ENCODE measurements around the gene EFCAB5. TPM values are rescaled to one million over a fixed set of nuclear protein-coding genes. Genes with fewer than 3 reads are reported as not detected.

Gene EFCAB5
- total RNA-seq, 1 donor from 2014 or later, result 0.71 TPM

- Histone ChIP-seq H3K9me3 (ENCODE audit: low read depth) (no peaks in the 10 kb centered on the region), H3K9ac (no peak overlapping the region), H2AFZ (replicated peaks) (peak overlapping the region; percentile 85), H3F3A (ENCODE audit: low read depth) (peaks cover 10% of the 10 kb centered on the region), H3K4me1 (no peaks in the 10 kb centered on the region), H3K27me3 (no peaks in the 10 kb centered on the region), H3K4me2 (peak overlapping the region; percentile 79), H3K4me3 (peak overlapping the region; percentile 48), H3K36me3 (no peaks in the 10 kb centered on the region), H3K79me2 (ENCODE audit: low read depth) (no peaks in the 10 kb centered on the region), H4K20me1 (ENCODE audit: low read depth) (no peaks in the 10 kb centered on the region), H3K27ac (no peak overlapping the region)
- H3K4me3 Mint-ChIP-seq, result peak overlapping the region; percentile 86
- no peaks in the 10 kb centered on the region for H3K9me3 Mint-ChIP-seq
- peaks cover 18% of the 10 kb centered on the region for H3K4me1 Mint-ChIP-seq
- TF ChIP-seq EZH2phosphoT487 (IDR thresholded peaks at IDR 0.05) (no peak), CTCF (IDR thresholded peaks at IDR 0.05) (peak; percentile 96)
- H3K36me3 Mint-ChIP-seq, result no peaks in the 10 kb centered on the region
- no peaks in the 10 kb centered on the region for H3K27me3 Mint-ChIP-seq (ENCODE audit: insufficient read depth, low read depth)
- peak overlapping the region; percentile 8 for H3K27ac Mint-ChIP-seq
- DNase-seq (ENCODE audit: low spot score), result peak; percentile 95
Observed at GRCh38 chr17:30104575-30105339, 163.3 kb downstream of the EFCAB5 start.

- Mint-ChIP-seq H3K9me3 (no peaks in the 10 kb centered on the region), H3K4me1 (peaks cover 8% of the 10 kb centered on the region), H3K27ac (no peak overlapping the region), H3K4me3 (no peak overlapping the region), H3K27me3 (ENCODE audit: insufficient read depth, low read depth) (no peaks in the 10 kb centered on the region), H3K36me3 (no peaks in the 10 kb centered on the region)
- no peak overlapping the region for H3K27ac ChIP-seq
- no peaks in the 10 kb centered on the region for H3K9me3 ChIP-seq (ENCODE audit: low read depth)
- TF ChIP-seq EZH2 (IDR thresholded peaks at IDR 0.05) (no peak), CTCF (IDR thresholded peaks at IDR 0.05) (no peak), EZH2phosphoT487 (IDR thresholded peaks at IDR 0.05) (no peak)
- H3K36me3 ChIP-seq, result no peaks in the 10 kb centered on the region
- no peaks in the 10 kb centered on the region for H4K20me1 ChIP-seq (ENCODE audit: low read depth)
- H3K4me1 ChIP-seq, result peaks cover 3% of the 10 kb centered on the region
- peaks cover 14% of the 10 kb centered on the region for H3F3A ChIP-seq (ENCODE audit: low read depth)
- no peak overlapping the region for H3K9ac ChIP-seq
- no peak overlapping the region for H3K4me3 ChIP-seq
- H3K79me2 ChIP-seq (ENCODE audit: low read depth), result peaks cover 17% of the 10 kb centered on the region
- peak overlapping the region; percentile 52 for H2AFZ ChIP-seq (replicated peaks)
- H3K4me2 ChIP-seq, result no peak overlapping the region
- DNase-seq (ENCODE audit: low spot score), result no peak
- H3K27me3 ChIP-seq, result no peaks in the 10 kb centered on the region
Observed at GRCh38 chr17:30112794-30113193, 171.4 kb downstream of the EFCAB5 start.

- no peak for TF ChIP-seq EZH2phosphoT487 (IDR thresholded peaks at IDR 0.05)
- no peak for TF ChIP-seq CTCF (IDR thresholded peaks at IDR 0.05)
- TF ChIP-seq EZH2 (IDR thresholded peaks at IDR 0.05), result no peak
- peaks cover 14% of the 10 kb centered on the region for H3F3A ChIP-seq (ENCODE audit: low read depth)
- no peaks in the 10 kb centered on the region for H3K36me3 Mint-ChIP-seq
- H3K27ac Mint-ChIP-seq, result no peak overlapping the region
- DNase-seq (ENCODE audit: low spot score), result no peak
- H3K4me2 ChIP-seq, result no peak overlapping the region
- H3K4me3 ChIP-seq, result no peak overlapping the region
- H3K9me3 Mint-ChIP-seq, result no peaks in the 10 kb centered on the region
- peaks cover 12% of the 10 kb centered on the region for H3K4me1 Mint-ChIP-seq
- peaks cover 7% of the 10 kb centered on the region for H3K4me1 ChIP-seq
- H3K79me2 ChIP-seq (ENCODE audit: low read depth), result peaks cover 21% of the 10 kb centered on the region
- H3K9ac ChIP-seq, result no peak overlapping the region
- no peaks in the 10 kb centered on the region for H3K27me3 ChIP-seq
- no peak overlapping the region for H3K4me3 Mint-ChIP-seq
- no peak overlapping the region for H3K27ac ChIP-seq
- peak overlapping the region; percentile 52 for H2AFZ ChIP-seq (replicated peaks)
- H4K20me1 ChIP-seq (ENCODE audit: low read depth), result no peaks in the 10 kb centered on the region
- H3K9me3 ChIP-seq (ENCODE audit: low read depth), result no peaks in the 10 kb centered on the region
- H3K36me3 ChIP-seq, result no peaks in the 10 kb centered on the region
- H3K27me3 Mint-ChIP-seq (ENCODE audit: insufficient read depth, low read depth), result no peaks in the 10 kb centered on the region
Observed at GRCh38 chr17:30113213-30113612, 171.8 kb downstream of the EFCAB5 start.
